K562 (cell line): ENCODE measurements around the gene APBB2. TPM values are rescaled to one million over a fixed set of nuclear protein-coding genes. Genes with fewer than 3 reads are reported as not detected.

Experiments
- ATAC-seq: fragments of 200-7000 bp; cut with Tn5 transposase; 3 replicates; pipeline ENCODE4 v1.9.1; 2020; ENCODE audit warnings: moderate library complexity
- BruUV-seq: library from RNA; stranded (reverse); fragments of 400-500 nt; replicated peaks from 2 replicates; lab custom pipeline; 2021; lab: Mats Ljungman, UMichigan
- CTCF ChIA-PET: fragments of 300-600 bp; formaldehyde crosslinking; extraction: SDS; loops from one replicate; lab custom pipeline; 2021; ENCODE audit warnings: low intra/inter-chr PET ratio; lab: Yijun Ruan, JAX
- POLR2A ChIA-PET: fragments of 300-600, 350-650 bp; sonication (Branson Sonifier 250); formaldehyde crosslinking; extraction: SDS; loops from one replicate; lab custom pipeline; 2021; ENCODE audit warnings: antibody characterized with exemption, inconsistent platforms; lab: Yijun Ruan, JAX
- DNase-seq, 4 experiments: peaks; one replicate each; pipeline versions ENCODE4 v3.0.0 to v3.0.0-alpha.2; 2011 to 2018; ENCODE audit warnings: low spot score in 3 of 4, mixed read lengths in 3 of 4; ENCODE audit errors: extremely low read depth in 1 of 4
- FAIRE-seq: peaks from 2 replicates; lab custom pipeline; 2011; peaks lifted over from hg19 to GRCh38; lab: Jason Lieb, UNC
- H2AFZ ChIP-seq: 2 replicates; pipeline ENCODE4 v1.6.0; 2011; ENCODE audit warnings: low read depth, low read length, control low read depth, inconsistent platforms
- H3K27ac ChIP-seq: fragments of 200-600 bp; 3 replicates; pipeline ENCODE4 v1.8.0; 2011; ENCODE audit warnings: low read depth, mild to moderate bottlenecking, control low read depth, inconsistent platforms, low read length, moderate library complexity, mixed read lengths; ENCODE audit errors: extremely low read depth
- H3K27me3 ChIP-seq, 2 experiments: fragments of 300-600 bp in 1 of 2; 2 replicates in 1 of 2; 3 replicates in 1 of 2; pipeline versions ENCODE4 v1.6.0 to v1.8.0; 2011; ENCODE audit warnings: inconsistent platforms in 2 of 2, low read length in 2 of 2, mild to moderate bottlenecking in 1 of 2, mixed read lengths in 1 of 2, moderate library complexity in 1 of 2; ENCODE audit not compliant: control insufficient read depth in 2 of 2, insufficient read depth in 2 of 2
- H3K36me3 ChIP-seq: fragments of 300-600 bp; 3 replicates; pipeline ENCODE4 v1.8.0; 2011; ENCODE audit warnings: mild to moderate bottlenecking, low read length, inconsistent platforms; ENCODE audit not compliant: control insufficient read depth, insufficient read depth
- H3K4me1 ChIP-seq, 2 experiments: fragments of 200-600 bp in 1 of 2; replicated peaks in 1 of 2; 2 replicates in 1 of 2; 3 replicates in 1 of 2; pipeline versions ENCODE4 v1.5.1 to v1.8.0; 2011; ENCODE audit warnings: inconsistent platforms in 2 of 2, low read length in 2 of 2, mild to moderate bottlenecking in 1 of 2, mixed read lengths in 1 of 2, moderate library complexity in 1 of 2; ENCODE audit not compliant: control insufficient read depth in 2 of 2, insufficient read depth in 2 of 2
- H3K4me2 ChIP-seq: 2 replicates; pipeline ENCODE4 v1.6.1; 2011; ENCODE audit warnings: low read length, control low read depth, inconsistent platforms, mixed read lengths; ENCODE audit not compliant: insufficient read depth
- H3K4me3 ChIP-seq: fragments of 200-600 bp; sonication (generic), shearing (Covaris generic); 2 replicates; pipeline ENCODE4 v1.5.1; 2016; ENCODE audit warnings: control low read depth, inconsistent platforms
- H3K79me2 ChIP-seq: fragments of 200-600 bp; 3 replicates; pipeline ENCODE4 v1.8.0; 2011; ENCODE audit warnings: low read length, inconsistent platforms; ENCODE audit not compliant: control insufficient read depth, insufficient read depth
- H3K9ac ChIP-seq, 2 experiments: 2 replicates each; pipeline versions ENCODE4 v1.6.0 to v1.6.1; 2011; ENCODE audit warnings: low read depth in 2 of 2, low read length in 2 of 2, control low read depth in 1 of 2, inconsistent platforms in 1 of 2, mild to moderate bottlenecking in 1 of 2, mixed read lengths in 1 of 2; ENCODE audit not compliant: insufficient read depth in 1 of 2
- H3K9me1 ChIP-seq: one replicate; pipeline ENCODE4 v1.6.0; 2011; ENCODE audit warnings: inconsistent platforms, mild to moderate bottlenecking, low read length, moderate library complexity; ENCODE audit not compliant: control insufficient read depth, insufficient read depth
- H3K9me3 ChIP-seq: replicated peaks from 2 replicates; pipeline ENCODE4 v1.5.1; 2011; ENCODE audit warnings: low read depth, low read length, inconsistent platforms; ENCODE audit not compliant: control insufficient read depth, insufficient read depth
- H4K20me1 ChIP-seq: replicated peaks from 2 replicates; pipeline ENCODE4 v1.6.1; 2011; ENCODE audit warnings: low read length, inconsistent platforms, mixed read lengths; ENCODE audit not compliant: control insufficient read depth, insufficient read depth
- CTCFL ChIP-seq: IDR thresholded peaks from 2 replicates; pipeline ENCODE4 v1.6.1; 2011; ENCODE audit warnings: borderline replicate concordance, low read depth, mild to moderate bottlenecking, moderate library complexity, low read length; ENCODE audit not compliant: insufficient read depth, poor library complexity, severe bottlenecking
- NFE2L1 ChIP-seq: fragments of 450-650 bp; IDR thresholded peaks from 2 replicates; pipeline ENCODE4 v1.6.1; 2016; ENCODE audit warnings: missing genetic modification characterization, low read depth, mild to moderate bottlenecking, missing compliant biosample characterization, moderate library complexity, borderline replicate concordance
- PBX2 ChIP-seq, 2 experiments: IDR thresholded peaks in 1 of 2; conservative IDR thresholded peaks in 1 of 2; 2 replicates each; pipeline ENCODE4 v1.6.1; 2016; ENCODE audit warnings: low read depth in 2 of 2, mild to moderate bottlenecking in 1 of 2, missing compliant biosample characterization in 1 of 2, missing genetic modification characterization in 1 of 2, moderate library complexity in 1 of 2
- RBFOX2 ChIP-seq: fragments of 200-400 bp; formaldehyde crosslinking; IDR thresholded peaks from 2 replicates; pipeline ENCODE4 v1.6.1; 2017; ENCODE audit warnings: low read depth, mild to moderate bottlenecking, low read length, moderate library complexity
- SMC3 ChIP-seq: conservative IDR thresholded peaks from 2 replicates; pipeline ENCODE4 v1.6.1; 2011; ENCODE audit warnings: low read depth, low read length, improper control_type of control experiment; ENCODE audit not compliant: insufficient read depth
- STAG1 ChIP-seq: sonication (generic); formaldehyde crosslinking; IDR thresholded peaks from 2 replicates; pipeline ENCODE4 v1.5.0; 2020; ENCODE audit warnings: missing genetic modification reagents, borderline replicate concordance
- TCFL5 ChIP-seq: fragments of 250-450 bp; sonication (Bioruptor Pico); conservative IDR thresholded peaks from 2 replicates; pipeline ENCODE4 v1.6.1; 2021; ENCODE audit warnings: mild to moderate bottlenecking, moderate library complexity, matching md5 sums
- ZBTB34 ChIP-seq: fragments of 250-450 bp; sonication (Bioruptor Pico); IDR thresholded peaks from 2 replicates; pipeline ENCODE4 v1.8.0; 2021; ENCODE audit warnings: mild to moderate bottlenecking, moderate library complexity
- ZNF143 ChIP-seq: sonication (generic); formaldehyde crosslinking; IDR thresholded peaks from 2 replicates; pipeline ENCODE4 v1.9.0; 2022; ENCODE audit warnings: mild to moderate bottlenecking, missing genetic modification reagents
- ZNF253 ChIP-seq: fragments of 250-450 bp; sonication (Bioruptor Pico); conservative IDR thresholded peaks from 2 replicates; pipeline ENCODE4 v1.6.1; 2021; ENCODE audit warnings: mild to moderate bottlenecking
- WGBS: fragments of 100-300 bp; shearing (Covaris generic); methylation state at CpG from one replicate; pipeline ENCODE4 v1.1.6; 2016; ENCODE audit warnings: low coverage, mixed read lengths; ENCODE audit not compliant: insufficient coverage; ENCODE audit errors: missing lambda C conversion rate; 5-methylcytosine and 5-hydroxymethylcytosine counted together
- in situ Hi-C: fragments of 300-500 bp; cut with MboI; formaldehyde crosslinking; loops from 4 replicates; pipeline ENCODE4 v1.15.0; 2018; ENCODE audit warnings: inconsistent platforms, mixed read lengths
- intact Hi-C: fragments of 100-400 bp; cut with micrococcal nuclease; formaldehyde crosslinking; loops from 2 replicates; pipeline ENCODE4 v1.14.2; 2022
- polyA plus RNA-seq, 8 experiments: library from polyadenylated mRNA; depleted of rRNA in 4 of 8; stranded (reverse) in 5 of 8; unstranded in 3 of 8; fragments of >200 nt; fragmentation: Nextera tagmentation in 2 of 8; fragmentation: Illumina TruSeq in 1 of 8; extraction: Ambion mirVana in 2 of 8; extraction: Trizol in 1 of 8; gene quantifications; 2 replicates each; pipeline versions ENCODE4 v1.2.1 to v1.2.3, GENCODE V29; 2011 to 2014; ENCODE audit warnings: inconsistent platforms in 1 of 8, missing spikeins in 1 of 8
- total RNA-seq, 7 experiments: library from RNA; depleted of rRNA in 6 of 7; stranded (reverse); fragments of >200 nt in 6 of 7; fragmentation: Illumina TruSeq in 2 of 7; extraction: Trizol in 2 of 7; gene quantifications; 2 replicates each; pipeline versions ENCODE4 v1.2.1 to v1.2.3, GENCODE V29; 2011 to 2021; ENCODE audit warnings: low replicate concordance in 1 of 7

Gene APBB2
- total and polyA plus RNA-seq, 9 of the 15 experiments (the other 6 are each of a cell fraction or from before 2014, with no cell fraction given), result 0.08 to 2.1 (median 1.4) TPM

- no peak overlapping the region for H2AFZ ChIP-seq
- in situ Hi-C loops, result no loop called here
- H3K79me2 ChIP-seq, result no peaks in the 10 kb centered on the region
- ATAC-seq (no peak), FAIRE-seq (no peak), DNase-seq (no peak)
- no peak overlapping the region for H3K9ac ChIP-seq
- H3K4me1 ChIP-seq, result no peaks in the 10 kb centered on the region
- no peaks in the 10 kb centered on the region for H4K20me1 ChIP-seq
- peaks cover 3 to 6% of the 10 kb centered on the region in 2 experiments; a peak in 2 of 5 replicates for H3K27me3 ChIP-seq
- H3K4me3 ChIP-seq, result no peak overlapping the region
- intact Hi-C loops, result no loop called here
- CTCF ChIA-PET, result no interaction called here
- no peak overlapping the region for H3K27ac ChIP-seq
- no peaks in the 10 kb centered on the region for H3K36me3 ChIP-seq
- no TSS peak for BruUV-seq
- POLR2A ChIA-PET, result no interaction called here
- H3K9me1 ChIP-seq, result no peaks in the 10 kb centered on the region
- WGBS, result 3% methylated on average over 2 of the region's 2 CpGs
- no peaks in the 10 kb centered on the region for H3K9me3 ChIP-seq
- TF ChIP-seq NFE2L1 (tag) (no peak), SMC3 (no peak), CTCFL (no peak), PBX2 (CRISPR knock-in tag; IDR thresholded peaks at IDR 0.05; ENCODE audit: low read depth) (no peak), PBX2 (tag; conservative IDR thresholded peaks at IDR 0.05; ENCODE audit: low read depth) (no peak), ZNF143 (no peak), STAG1 (CRISPR knock-in tag) (no peak), RBFOX2 (no peak), ZBTB34 (CRISPR knock-in tag) (no peak), TCFL5 (CRISPR knock-in tag) (no peak), ZNF253 (no peak)
- H3K4me2 ChIP-seq, result no peak overlapping the region
Observed at GRCh38 chr4:40804598-40804997, 409.7 kb downstream of the APBB2 start.
